Measurements from ENCODE around the gene AKNA. TPM values are rescaled to one million over a fixed set of nuclear protein-coding genes. Genes with fewer than 3 reads are reported as not detected.
"Not testable (repeated sequence)": the region's sequence is repeated elsewhere in the genome, so short reads cannot be mapped to it uniquely, and the experiment has no call there.

Gene AKNA
- polyA plus RNA-seq, 10 donors: 8.2 to 15.5 (median 9.6) TPM

- DNase-seq: not testable (repeated sequence)
These were observed 64.8 kb downstream of the AKNA start, which contains the start of gene ORM1 for GRCh38 chr9:114322831-114323531. TSS of gene ORM1 (plus strand) at chr9:114323098. CDS start at chr9:114323134, 36 bp downstream.

DNA sequence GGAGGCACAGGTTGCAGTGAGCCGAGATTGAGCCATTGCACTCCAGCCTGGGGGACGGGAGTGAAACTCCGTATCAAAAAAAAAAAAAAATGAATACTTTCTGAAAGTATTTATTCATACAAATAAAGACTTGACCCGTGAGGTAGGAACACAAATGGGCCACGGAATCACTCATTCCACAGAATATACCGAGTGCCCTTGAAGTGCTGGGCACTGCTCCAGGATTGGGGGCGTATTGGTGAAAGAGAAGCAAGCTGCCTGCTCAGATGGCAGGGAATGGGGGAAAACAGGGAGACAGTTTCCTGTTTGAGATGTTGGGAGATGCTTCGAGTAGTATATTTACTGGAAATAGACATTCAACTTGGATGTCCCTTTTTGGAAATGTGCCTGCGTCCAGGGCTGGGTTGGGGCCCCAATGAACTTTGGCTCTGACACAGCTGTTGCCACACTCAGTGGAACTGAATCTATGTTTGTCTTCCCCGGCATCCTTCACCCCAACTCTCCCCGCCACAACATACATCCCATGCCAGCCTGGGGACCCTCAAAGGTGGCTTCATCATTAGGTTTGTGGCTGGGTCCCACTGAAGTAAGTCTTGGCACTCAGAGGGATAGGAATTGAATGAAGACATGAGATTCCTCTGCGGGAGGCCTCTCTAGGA is 65.5 kb downstream of the AKNA start:
- DNase-seq: not testable (repeated sequence)

GRCh38 chr9:114321759-114322158 is 66.0 kb downstream of the AKNA start:
- DNase-seq: no peak

- DNase-seq: not testable (repeated sequence)
These were observed 67.1 kb downstream of the AKNA start for GRCh38 chr9:114320710-114321109.

GRCh38 chr9:114319147-114319546 is 68.6 kb downstream of the AKNA start:
- DNase-seq: no peak

DNA sequence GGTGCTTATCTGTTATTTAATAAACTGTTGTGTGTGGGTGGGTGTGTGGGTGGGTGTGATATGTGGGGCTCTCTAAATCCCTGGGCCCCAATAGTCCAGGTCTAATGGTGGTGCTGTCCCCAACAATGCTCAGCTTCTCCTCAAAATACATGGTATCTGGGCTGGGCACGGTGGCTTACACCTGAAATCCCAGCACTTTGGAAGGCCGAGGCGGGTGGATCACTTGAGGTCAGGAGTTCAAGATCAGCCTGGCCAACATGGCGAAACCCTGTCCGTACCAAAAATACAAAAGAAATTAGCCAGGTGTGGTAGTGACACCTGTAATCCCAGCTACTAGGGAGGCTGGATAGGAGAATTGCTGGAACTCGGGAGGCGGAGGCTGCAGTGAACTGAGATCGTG is 69.4 kb downstream of the AKNA start:
- DNase-seq: no peak

- DNase-seq: peak in 2 of 3 donors; percentile 13 to 52
These were observed 70.0 kb downstream of the AKNA start for GRCh38 chr9:114317665-114318357.

DNA sequence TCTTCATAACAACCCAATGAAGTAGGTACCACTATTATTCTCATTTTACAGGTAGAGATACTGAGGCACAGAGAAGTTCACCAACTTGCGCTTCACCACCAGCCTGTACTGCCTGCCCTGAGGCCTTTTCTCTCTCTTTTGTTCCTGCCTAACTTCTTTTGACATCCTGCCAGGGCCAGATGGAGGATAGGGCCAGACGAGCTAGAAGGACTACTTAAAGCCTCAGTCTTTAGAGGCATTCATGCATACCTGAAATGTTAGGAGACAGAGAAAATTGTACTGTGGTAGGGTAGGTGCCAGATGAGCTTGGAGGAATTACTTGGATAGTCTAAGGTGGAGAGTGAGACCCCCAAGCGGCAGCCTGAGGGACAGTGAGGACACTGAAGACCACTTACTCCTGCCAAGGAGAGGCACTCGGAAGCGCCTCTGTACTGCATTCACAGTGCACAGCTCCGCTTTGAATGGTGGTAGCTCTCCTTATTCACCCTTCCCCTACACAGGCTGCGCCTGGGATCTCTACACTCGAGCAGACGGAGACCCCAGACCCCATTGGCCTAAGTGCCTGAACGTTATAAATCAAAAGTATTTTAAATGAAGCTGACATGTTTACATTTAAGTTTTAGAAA is 71.1 kb downstream of the AKNA start:
- DNase-seq: peak in 1 of 3 donors; percentile 41

DNA sequence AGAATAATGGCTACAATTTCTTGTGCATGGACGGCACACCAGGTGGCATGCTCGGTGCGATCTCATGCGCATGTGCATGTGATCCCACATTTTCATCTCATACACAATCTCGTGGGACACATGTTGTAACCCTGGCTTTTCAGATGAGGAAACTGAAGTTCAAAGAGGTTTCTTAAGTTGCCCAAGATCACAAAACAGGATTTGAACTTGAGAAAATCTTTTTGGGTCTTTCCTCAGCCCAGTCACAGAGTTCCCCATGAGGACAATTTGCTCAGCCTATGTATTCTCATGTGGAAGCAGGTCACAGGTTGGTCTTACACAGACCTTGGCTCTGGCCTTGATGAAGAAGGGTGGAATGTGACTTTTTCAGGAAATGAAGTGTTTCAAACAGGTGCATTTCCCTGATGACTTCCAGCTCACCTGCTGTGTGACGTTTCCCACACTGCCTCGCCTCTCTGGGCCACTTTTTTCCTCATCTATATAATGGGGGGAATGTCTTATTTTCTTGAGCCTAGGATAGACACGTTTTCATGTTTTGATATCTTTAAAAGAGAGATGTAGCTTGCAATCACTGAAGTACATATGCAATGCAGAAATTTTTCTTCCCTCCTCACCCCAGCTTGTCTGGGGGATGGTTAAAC is 71.9 kb downstream of the AKNA start:
- no peak for DNase-seq

GRCh38 chr9:114314881-114315722 is 72.7 kb downstream of the AKNA start:
- peak in 1 of 3 donors; percentile 7 for DNase-seq

- peak in 1 of 3 donors; percentile 5 for DNase-seq
These were observed 73.4 kb downstream of the AKNA start for GRCh38 chr9:114314256-114314867.

- DNase-seq: peak in 1 of 3 donors; percentile 3
These were observed 74.6 kb downstream of the AKNA start for GRCh38 chr9:114313186-114313585.

- peak in 1 of 3 donors; percentile 13 for DNase-seq
These were observed 75.3 kb downstream of the AKNA start for GRCh38 chr9:114312513-114312875.

DNA sequence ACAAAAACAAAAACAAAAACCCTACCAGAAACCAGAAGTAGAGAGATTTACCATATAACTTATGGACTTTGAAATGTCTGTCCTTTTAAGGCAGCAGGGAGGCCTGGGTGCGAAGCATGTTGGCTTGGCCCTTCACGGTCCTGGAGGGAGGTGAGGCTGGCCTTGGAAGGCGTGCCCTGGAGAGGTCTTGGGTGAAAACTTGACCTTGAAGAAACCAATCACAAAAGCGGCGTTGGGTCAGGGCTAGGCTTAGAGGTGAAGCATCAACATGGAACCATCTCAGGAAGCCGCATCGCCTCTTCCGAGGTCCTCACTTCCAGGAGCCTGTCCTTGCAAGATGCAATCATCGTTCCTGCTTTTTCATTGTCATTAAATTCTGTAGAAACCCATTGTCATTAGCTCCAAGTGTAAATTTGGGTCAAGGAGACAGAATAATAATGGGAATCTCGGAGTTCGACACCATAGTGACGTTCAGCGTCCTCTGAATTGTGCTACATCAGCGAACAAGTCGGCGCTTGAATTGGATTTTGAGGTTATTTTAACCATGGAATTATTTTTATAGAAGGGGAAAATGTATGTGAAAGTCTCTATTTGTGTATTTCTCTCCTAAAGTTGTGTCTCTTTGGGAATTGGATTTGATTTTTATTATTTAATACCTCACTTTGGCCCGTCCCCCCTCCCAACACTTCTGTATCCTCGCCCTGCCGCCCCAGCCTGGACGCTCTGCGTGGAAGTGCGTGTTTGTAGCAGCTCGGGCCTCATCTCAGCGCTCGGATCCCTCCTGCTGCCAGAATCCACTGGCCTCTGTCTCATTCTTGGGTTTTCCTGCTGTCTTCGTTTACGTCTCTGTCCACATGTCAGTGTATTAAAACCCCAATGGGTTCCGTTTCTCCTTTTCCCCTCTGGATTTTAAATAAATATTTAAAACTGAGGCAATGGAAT is 75.9 kb downstream of the AKNA start:
- DNase-seq: no peak

GRCh38 chr9:114310471-114311450 is 77.0 kb downstream of the AKNA start:
- no peak for DNase-seq

GRCh38 chr9:114309096-114309495 is 78.7 kb downstream of the AKNA start:
- DNase-seq: no peak

DNA sequence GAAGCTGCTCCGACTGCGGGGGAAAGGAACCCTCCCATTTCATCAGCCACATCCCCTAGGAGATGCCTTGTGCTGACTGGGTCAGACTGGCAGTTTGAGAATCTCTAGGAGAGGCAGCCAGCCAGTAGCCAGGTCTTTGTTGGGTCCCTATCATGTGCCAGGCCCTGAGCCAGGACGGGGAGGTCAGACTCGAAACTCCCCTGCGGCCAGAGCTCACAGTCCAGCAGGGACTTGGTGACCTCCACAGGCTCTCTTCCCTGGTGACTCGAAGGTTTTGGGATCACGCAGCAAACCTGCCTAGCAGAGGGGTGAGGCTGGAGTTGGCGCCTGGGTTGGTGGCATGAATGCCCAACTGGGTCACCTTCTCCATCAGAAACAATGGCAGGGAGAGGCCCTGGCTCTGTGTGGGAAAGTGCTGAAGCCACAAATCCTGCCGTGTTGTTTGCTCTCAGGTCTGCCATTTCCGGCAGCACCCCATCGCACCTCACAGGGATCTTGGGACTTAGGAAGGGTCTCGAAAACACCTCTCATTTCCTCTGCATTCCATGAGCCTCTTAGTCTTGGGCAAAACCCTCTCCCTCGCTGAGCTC is 79.3 kb downstream of the AKNA start:
- DNase-seq: no peak

- no peak for DNase-seq
These were observed 79.9 kb downstream of the AKNA start for GRCh38 chr9:114307899-114308267.
